Astrocyte (in vitro differentiated cells and primary cell): ENCODE results near the gene GLYR1.

Experiments
- EZH2 ChIP-seq: IDR thresholded peaks from 2 replicates; pipeline ENCODE4 v1.6.1; 2012; ENCODE audit warnings: mild to moderate bottlenecking, low read length, inconsistent platforms; ENCODE audit not compliant: insufficient read depth
- TF ChIP-seq, protein P1 (sequence below): IDR thresholded peaks from 2 replicates; pipeline ENCODE4 v1.5.1; 2011; ENCODE audit warnings: low read depth, mild to moderate bottlenecking, inconsistent platforms, low read length, moderate library complexity; ENCODE audit not compliant: insufficient read depth

DNA sequence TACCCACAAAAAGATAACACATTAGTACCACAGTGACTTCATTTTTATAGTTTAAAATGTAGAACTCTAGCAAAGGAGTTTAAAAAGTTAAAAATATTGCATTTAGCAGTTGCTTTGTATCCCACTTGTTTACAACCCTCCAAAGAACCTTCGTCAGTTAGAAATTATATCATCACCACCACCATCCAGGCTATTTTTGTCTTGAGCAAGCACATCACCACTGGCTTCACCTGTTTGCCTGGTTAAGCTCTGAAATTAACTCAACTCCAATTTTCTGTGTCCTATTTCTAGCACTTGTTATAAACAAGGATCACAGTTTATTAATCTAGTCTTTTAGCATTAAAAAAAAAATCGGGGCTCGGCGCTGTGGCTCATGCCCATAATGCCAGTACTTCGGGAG, 6.1 kb downstream of the GLYR1 start:
- TF ChIP-seq, protein P1, sequence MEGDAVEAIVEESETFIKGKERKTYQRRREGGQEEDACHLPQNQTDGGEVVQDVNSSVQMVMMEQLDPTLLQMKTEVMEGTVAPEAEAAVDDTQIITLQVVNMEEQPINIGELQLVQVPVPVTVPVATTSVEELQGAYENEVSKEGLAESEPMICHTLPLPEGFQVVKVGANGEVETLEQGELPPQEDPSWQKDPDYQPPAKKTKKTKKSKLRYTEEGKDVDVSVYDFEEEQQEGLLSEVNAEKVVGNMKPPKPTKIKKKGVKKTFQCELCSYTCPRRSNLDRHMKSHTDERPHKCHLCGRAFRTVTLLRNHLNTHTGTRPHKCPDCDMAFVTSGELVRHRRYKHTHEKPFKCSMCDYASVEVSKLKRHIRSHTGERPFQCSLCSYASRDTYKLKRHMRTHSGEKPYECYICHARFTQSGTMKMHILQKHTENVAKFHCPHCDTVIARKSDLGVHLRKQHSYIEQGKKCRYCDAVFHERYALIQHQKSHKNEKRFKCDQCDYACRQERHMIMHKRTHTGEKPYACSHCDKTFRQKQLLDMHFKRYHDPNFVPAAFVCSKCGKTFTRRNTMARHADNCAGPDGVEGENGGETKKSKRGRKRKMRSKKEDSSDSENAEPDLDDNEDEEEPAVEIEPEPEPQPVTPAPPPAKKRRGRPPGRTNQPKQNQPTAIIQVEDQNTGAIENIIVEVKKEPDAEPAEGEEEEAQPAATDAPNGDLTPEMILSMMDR, result no peak
- TF ChIP-seq EZH2, result no peak
